Body of pancreas (tissue), 4 donors: ENCODE measurements around the gene PF4V1.
"Not testable (repeated sequence)": the region's sequence is repeated elsewhere in the genome, so short reads cannot be mapped to it uniquely, and the experiment has no call there.

Experiments used
- POLR2A ChIP-seq, 3 donors: fragments of 450-650 bp; IDR thresholded peaks; one replicate each; pipeline ENCODE4 v1.6.1; 2016; ENCODE audit warnings: antibody characterized with exemption in 3 of 3, mild to moderate bottlenecking in 2 of 3
- TF ChIP-seq, protein P1 (sequence below), 7 experiments: fragments of 450-650 bp in 4 of 7; fragments of 200-600 bp in 3 of 7; sonication (generic) in 3 of 7; IDR thresholded peaks; one replicate each; pipeline ENCODE4 v1.5.1; 2016 to 2019; ENCODE audit warnings: antibody characterized with exemption in 7 of 7

DNA sequence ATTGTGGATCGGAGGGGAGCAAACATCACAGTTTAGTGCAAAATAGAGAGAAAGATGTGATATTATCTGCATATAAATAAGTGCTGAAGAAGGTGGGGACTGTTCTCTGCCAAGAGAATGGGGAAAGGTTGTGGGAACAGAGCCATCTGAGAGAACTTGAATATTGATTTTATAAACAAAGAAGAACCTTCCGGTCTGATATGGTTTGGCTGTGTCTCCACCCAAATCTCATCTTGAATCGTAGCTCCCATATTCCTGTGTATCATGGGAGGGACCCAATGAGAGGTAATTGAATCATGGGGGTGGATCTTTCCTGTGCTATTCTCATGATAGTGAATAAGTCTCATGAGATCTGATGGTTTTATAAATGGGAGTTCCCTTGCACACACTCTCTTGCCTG, 46.2 kb downstream of the PF4V1 start:
- TF ChIP-seq, protein P1, sequence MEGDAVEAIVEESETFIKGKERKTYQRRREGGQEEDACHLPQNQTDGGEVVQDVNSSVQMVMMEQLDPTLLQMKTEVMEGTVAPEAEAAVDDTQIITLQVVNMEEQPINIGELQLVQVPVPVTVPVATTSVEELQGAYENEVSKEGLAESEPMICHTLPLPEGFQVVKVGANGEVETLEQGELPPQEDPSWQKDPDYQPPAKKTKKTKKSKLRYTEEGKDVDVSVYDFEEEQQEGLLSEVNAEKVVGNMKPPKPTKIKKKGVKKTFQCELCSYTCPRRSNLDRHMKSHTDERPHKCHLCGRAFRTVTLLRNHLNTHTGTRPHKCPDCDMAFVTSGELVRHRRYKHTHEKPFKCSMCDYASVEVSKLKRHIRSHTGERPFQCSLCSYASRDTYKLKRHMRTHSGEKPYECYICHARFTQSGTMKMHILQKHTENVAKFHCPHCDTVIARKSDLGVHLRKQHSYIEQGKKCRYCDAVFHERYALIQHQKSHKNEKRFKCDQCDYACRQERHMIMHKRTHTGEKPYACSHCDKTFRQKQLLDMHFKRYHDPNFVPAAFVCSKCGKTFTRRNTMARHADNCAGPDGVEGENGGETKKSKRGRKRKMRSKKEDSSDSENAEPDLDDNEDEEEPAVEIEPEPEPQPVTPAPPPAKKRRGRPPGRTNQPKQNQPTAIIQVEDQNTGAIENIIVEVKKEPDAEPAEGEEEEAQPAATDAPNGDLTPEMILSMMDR (IDR thresholded peaks at IDR 0.05): not testable (repeated sequence)
- not testable (repeated sequence) for TF ChIP-seq POLR2A (IDR thresholded peaks at IDR 0.05)
